ENCODE results near the gene KCNB1.

DNA sequence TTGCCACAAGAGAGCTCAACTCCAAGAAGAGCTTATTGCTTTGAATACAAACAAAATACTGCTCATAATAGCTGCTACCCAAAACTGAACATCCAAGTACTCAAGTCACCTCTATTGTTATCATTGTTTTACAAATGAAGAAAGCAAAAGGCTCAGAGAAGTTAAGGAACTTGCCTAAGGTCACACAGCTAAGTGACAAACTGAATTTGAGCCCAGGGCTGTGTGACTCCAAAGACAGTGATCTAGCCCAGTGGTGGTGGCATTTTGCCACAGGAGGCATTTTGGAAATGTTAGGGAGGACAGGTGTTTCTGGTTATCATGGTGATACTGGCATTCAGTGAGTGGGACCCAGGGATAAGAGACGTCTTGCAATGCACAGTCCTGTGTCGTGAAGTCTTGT is 79.5 kb downstream of the KCNB1 start:
- TF ChIP-seq POLR2A (IDR thresholded peaks at IDR 0.05) (no peak), EP300 (IDR thresholded peaks at IDR 0.05) (no peak)
- TF ChIP-seq, protein P1, sequence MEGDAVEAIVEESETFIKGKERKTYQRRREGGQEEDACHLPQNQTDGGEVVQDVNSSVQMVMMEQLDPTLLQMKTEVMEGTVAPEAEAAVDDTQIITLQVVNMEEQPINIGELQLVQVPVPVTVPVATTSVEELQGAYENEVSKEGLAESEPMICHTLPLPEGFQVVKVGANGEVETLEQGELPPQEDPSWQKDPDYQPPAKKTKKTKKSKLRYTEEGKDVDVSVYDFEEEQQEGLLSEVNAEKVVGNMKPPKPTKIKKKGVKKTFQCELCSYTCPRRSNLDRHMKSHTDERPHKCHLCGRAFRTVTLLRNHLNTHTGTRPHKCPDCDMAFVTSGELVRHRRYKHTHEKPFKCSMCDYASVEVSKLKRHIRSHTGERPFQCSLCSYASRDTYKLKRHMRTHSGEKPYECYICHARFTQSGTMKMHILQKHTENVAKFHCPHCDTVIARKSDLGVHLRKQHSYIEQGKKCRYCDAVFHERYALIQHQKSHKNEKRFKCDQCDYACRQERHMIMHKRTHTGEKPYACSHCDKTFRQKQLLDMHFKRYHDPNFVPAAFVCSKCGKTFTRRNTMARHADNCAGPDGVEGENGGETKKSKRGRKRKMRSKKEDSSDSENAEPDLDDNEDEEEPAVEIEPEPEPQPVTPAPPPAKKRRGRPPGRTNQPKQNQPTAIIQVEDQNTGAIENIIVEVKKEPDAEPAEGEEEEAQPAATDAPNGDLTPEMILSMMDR (IDR thresholded peaks at IDR 0.05) = no peak

All from tibial nerve (tissue), 4 donors.